Hepatocyte (in vitro differentiated cells): ENCODE results near the gene MICAL3.

Source experiments
- EZH2 ChIP-seq: fragments of 200-600 bp; sonication (generic); IDR thresholded peaks from 2 replicates; pipeline ENCODE4 v1.6.1; 2016; ENCODE audit warnings: antibody characterized with exemption, mild to moderate bottlenecking, borderline replicate concordance
- EZH2phosphoT487 ChIP-seq: fragments of 200-600 bp; sonication (generic); IDR thresholded peaks from one replicate; pipeline ENCODE4 v1.6.1; 2018; ENCODE audit warnings: antibody characterized with exemption, mild to moderate bottlenecking, low read depth, moderate library complexity; ENCODE audit not compliant: unreplicated experiment, severe bottlenecking
- TF ChIP-seq, protein P1 (sequence below): fragments of 200-600 bp; sonication (generic); IDR thresholded peaks from 2 replicates; pipeline ENCODE4 v1.5.1; 2016; ENCODE audit warnings: antibody characterized with exemption, mild to moderate bottlenecking; ENCODE audit not compliant: poor library complexity

- TF ChIP-seq, protein P1, sequence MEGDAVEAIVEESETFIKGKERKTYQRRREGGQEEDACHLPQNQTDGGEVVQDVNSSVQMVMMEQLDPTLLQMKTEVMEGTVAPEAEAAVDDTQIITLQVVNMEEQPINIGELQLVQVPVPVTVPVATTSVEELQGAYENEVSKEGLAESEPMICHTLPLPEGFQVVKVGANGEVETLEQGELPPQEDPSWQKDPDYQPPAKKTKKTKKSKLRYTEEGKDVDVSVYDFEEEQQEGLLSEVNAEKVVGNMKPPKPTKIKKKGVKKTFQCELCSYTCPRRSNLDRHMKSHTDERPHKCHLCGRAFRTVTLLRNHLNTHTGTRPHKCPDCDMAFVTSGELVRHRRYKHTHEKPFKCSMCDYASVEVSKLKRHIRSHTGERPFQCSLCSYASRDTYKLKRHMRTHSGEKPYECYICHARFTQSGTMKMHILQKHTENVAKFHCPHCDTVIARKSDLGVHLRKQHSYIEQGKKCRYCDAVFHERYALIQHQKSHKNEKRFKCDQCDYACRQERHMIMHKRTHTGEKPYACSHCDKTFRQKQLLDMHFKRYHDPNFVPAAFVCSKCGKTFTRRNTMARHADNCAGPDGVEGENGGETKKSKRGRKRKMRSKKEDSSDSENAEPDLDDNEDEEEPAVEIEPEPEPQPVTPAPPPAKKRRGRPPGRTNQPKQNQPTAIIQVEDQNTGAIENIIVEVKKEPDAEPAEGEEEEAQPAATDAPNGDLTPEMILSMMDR, result no peak
- TF ChIP-seq EZH2, result no peak
- no peak for TF ChIP-seq EZH2phosphoT487
Observed at GRCh38 chr22:17827466-17827865, 196.9 kb downstream of the MICAL3 start.
